BE2C (cell line): ENCODE measurements around the gene RFXANK.

ENCODE experiments used
- DNase-seq: peaks from one replicate; pipeline ENCODE4 v3.0.0-alpha.2; 2020
- H3K27me3 ChIP-seq: fragments of 250-450 bp; sonication (Bioruptor Pico); 2 replicates; pipeline ENCODE4 v1.5.1; 2020; ENCODE audit warnings: mild to moderate bottlenecking
- H3K36me3 ChIP-seq: fragments of 250-450 bp; sonication (Bioruptor Pico); 2 replicates; pipeline ENCODE4 v1.5.1; 2020; ENCODE audit warnings: mild to moderate bottlenecking
- H3K4me1 ChIP-seq: fragments of 250-450 bp; sonication (Bioruptor Pico); 2 replicates; pipeline ENCODE4 v1.5.1; 2020
- H3K4me3 ChIP-seq: 2 replicates; pipeline ENCODE4 v1.5.1; 2011; ENCODE audit warnings: low read depth, low read length
- H3K9me3 ChIP-seq: fragments of 250-450 bp; sonication (Bioruptor Pico); 2 replicates; pipeline ENCODE4 v1.5.1; 2020
- CTCF ChIP-seq: IDR thresholded peaks from 2 replicates; pipeline ENCODE4 v1.5.1; 2012; ENCODE audit warnings: mild to moderate bottlenecking, low read depth, low read length

The RFXANK gene

GRCh38 chr19:19224150-19224851 lies 32.2 kb downstream of the RFXANK start:
- DNase-seq, result no peak
- no peaks in the 10 kb centered on the region for H3K36me3 ChIP-seq
- no peak for TF ChIP-seq CTCF
- H3K9me3 ChIP-seq, result no peaks in the 10 kb centered on the region
- H3K27me3 ChIP-seq, result no peaks in the 10 kb centered on the region
- H3K4me1 ChIP-seq, result no peaks in the 10 kb centered on the region
- H3K4me3 ChIP-seq, result no peak overlapping the region

GRCh38 chr19:19224852-19225494 lies 32.9 kb downstream of the RFXANK start:
- H3K27me3 ChIP-seq, result no peaks in the 10 kb centered on the region
- H3K9me3 ChIP-seq, result no peaks in the 10 kb centered on the region
- no peak overlapping the region for H3K4me3 ChIP-seq
- no peaks in the 10 kb centered on the region for H3K36me3 ChIP-seq
- DNase-seq, result no peak
- H3K4me1 ChIP-seq, result no peaks in the 10 kb centered on the region
- no peak for TF ChIP-seq CTCF

- H3K36me3 ChIP-seq, result no peaks in the 10 kb centered on the region
- no peak for DNase-seq
These were observed 34.1 kb downstream of the RFXANK start for GRCh38 chr19:19226204-19226603.

GRCh38 chr19:19226663-19227062 lies 34.6 kb downstream of the RFXANK start:
- DNase-seq, result no peak
- Histone ChIP-seq H3K4me3 (no peak overlapping the region), H3K9me3 (no peaks in the 10 kb centered on the region), H3K27me3 (no peaks in the 10 kb centered on the region), H3K4me1 (no peaks in the 10 kb centered on the region), H3K36me3 (no peaks in the 10 kb centered on the region)
- TF ChIP-seq CTCF, result no peak

More at GRCh38 chr19:19226204-19226603, 34.1 kb downstream of the RFXANK start:
- no peak overlapping the region for H3K4me3 ChIP-seq
- no peaks in the 10 kb centered on the region for H3K9me3 ChIP-seq
- H3K27me3 ChIP-seq, result no peaks in the 10 kb centered on the region
- TF ChIP-seq CTCF, result no peak
- H3K4me1 ChIP-seq, result no peaks in the 10 kb centered on the region

- no peaks in the 10 kb centered on the region for H3K9me3 ChIP-seq
- H3K27me3 ChIP-seq, result no peaks in the 10 kb centered on the region
- H3K4me1 ChIP-seq, result no peaks in the 10 kb centered on the region
These were observed 35.2 kb downstream of the RFXANK start for GRCh38 chr19:19227217-19227616.

More at GRCh38 chr19:19227217-19227616, 35.2 kb downstream of the RFXANK start:
- TF ChIP-seq CTCF, result no peak
- Histone ChIP-seq H3K4me3 (no peak overlapping the region), H3K36me3 (no peaks in the 10 kb centered on the region)
- DNase-seq, result no peak
